ENCODE results near the gene SERINC5.
"Not testable (repeated sequence)": the region's sequence is repeated elsewhere in the genome, so short reads cannot be mapped to it uniquely, and the experiment has no call there.

Gene SERINC5

GRCh38 chr5:80225189-80225933 is 30.5 kb downstream of the SERINC5 start:
- DNase-seq: no peak

GRCh38 chr5:80223561-80223960 is 32.3 kb downstream of the SERINC5 start:
- DNase-seq: no peak

GRCh38 chr5:80220245-80220897 is 35.5 kb downstream of the SERINC5 start:
- DNase-seq: no peak

GRCh38 chr5:80219391-80219790 is 36.5 kb downstream of the SERINC5 start:
- no peak for DNase-seq

GRCh38 chr5:80217667-80218066 is 38.2 kb downstream of the SERINC5 start:
- no peak for DNase-seq

GRCh38 chr5:80216753-80217596 is 38.9 kb downstream of the SERINC5 start:
- DNase-seq: peak; percentile 38

GRCh38 chr5:80216096-80216495 is 39.8 kb downstream of the SERINC5 start:
- no peak for DNase-seq

- no peak for DNase-seq
These were observed 40.3 kb downstream of the SERINC5 start for GRCh38 chr5:80215523-80215922.

GRCh38 chr5:80213466-80213865 is 42.4 kb downstream of the SERINC5 start:
- no peak for DNase-seq

- DNase-seq: no peak
These were observed 43.6 kb downstream of the SERINC5 start for GRCh38 chr5:80212171-80212667.

GRCh38 chr5:80211327-80211726 is 44.5 kb downstream of the SERINC5 start:
- no peak for DNase-seq

GRCh38 chr5:80210014-80210413 is 45.8 kb downstream of the SERINC5 start:
- DNase-seq: no peak

- DNase-seq: no peak
These were observed 47.5 kb downstream of the SERINC5 start for GRCh38 chr5:80208381-80208780.

- no peak for DNase-seq
These were observed 48.0 kb downstream of the SERINC5 start for GRCh38 chr5:80207832-80208231.

GRCh38 chr5:80206282-80206681 is 49.6 kb downstream of the SERINC5 start:
- no peak for DNase-seq

GRCh38 chr5:80205846-80206245 is 50.0 kb downstream of the SERINC5 start:
- DNase-seq: no peak

GRCh38 chr5:80204808-80205614 is 50.8 kb downstream of the SERINC5 start:
- DNase-seq: no peak

GRCh38 chr5:80201763-80202162 is 54.1 kb downstream of the SERINC5 start:
- DNase-seq: not testable (repeated sequence)

- no peak for DNase-seq
These were observed 56.9 kb downstream of the SERINC5 start for GRCh38 chr5:80198920-80199319.

GRCh38 chr5:80198399-80198798 is 57.4 kb downstream of the SERINC5 start:
- no peak for DNase-seq

GRCh38 chr5:80195837-80196400 is 59.9 kb downstream of the SERINC5 start:
- no peak for DNase-seq

- DNase-seq: no peak
These were observed 61.4 kb downstream of the SERINC5 start for GRCh38 chr5:80194468-80194867.
